MM.1S (cell line): ENCODE measurements around the gene INSC.

Source experiments
- EZH2 ChIP-seq: fragments of 300-600 bp; sonication (generic); optimal IDR thresholded peaks from 2 replicates; pipeline ENCODE3; 2017; ENCODE audit warnings: low read depth, mild to moderate bottlenecking, antibody characterized with exemption, low read length, mixed read lengths
- EZH2phosphoT487 ChIP-seq: fragments of 300-600 bp; sonication (generic); IDR thresholded peaks from 2 replicates; pipeline ENCODE4 v1.6.1; 2018; ENCODE audit warnings: antibody characterized with exemption, low read length
- TF ChIP-seq, protein P1 (sequence below): fragments of 300-600 bp; sonication (generic); IDR thresholded peaks from 2 replicates; pipeline ENCODE4 v1.5.1; 2016; ENCODE audit warnings: antibody characterized with exemption, low read length, mixed read lengths

GRCh38 chr11:15189641-15190365 lies 75.1 kb downstream of the INSC start:
- TF ChIP-seq, protein P1, sequence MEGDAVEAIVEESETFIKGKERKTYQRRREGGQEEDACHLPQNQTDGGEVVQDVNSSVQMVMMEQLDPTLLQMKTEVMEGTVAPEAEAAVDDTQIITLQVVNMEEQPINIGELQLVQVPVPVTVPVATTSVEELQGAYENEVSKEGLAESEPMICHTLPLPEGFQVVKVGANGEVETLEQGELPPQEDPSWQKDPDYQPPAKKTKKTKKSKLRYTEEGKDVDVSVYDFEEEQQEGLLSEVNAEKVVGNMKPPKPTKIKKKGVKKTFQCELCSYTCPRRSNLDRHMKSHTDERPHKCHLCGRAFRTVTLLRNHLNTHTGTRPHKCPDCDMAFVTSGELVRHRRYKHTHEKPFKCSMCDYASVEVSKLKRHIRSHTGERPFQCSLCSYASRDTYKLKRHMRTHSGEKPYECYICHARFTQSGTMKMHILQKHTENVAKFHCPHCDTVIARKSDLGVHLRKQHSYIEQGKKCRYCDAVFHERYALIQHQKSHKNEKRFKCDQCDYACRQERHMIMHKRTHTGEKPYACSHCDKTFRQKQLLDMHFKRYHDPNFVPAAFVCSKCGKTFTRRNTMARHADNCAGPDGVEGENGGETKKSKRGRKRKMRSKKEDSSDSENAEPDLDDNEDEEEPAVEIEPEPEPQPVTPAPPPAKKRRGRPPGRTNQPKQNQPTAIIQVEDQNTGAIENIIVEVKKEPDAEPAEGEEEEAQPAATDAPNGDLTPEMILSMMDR = no peak
- no peak for TF ChIP-seq EZH2
- TF ChIP-seq EZH2phosphoT487 = no peak
